Fibroblast of pulmonary artery (primary cell): ENCODE data around the gene SETD2.

Experiments used
- DNase-seq: peaks from one replicate; pipeline ENCODE4 v3.0.0-alpha.2; 2010; ENCODE audit warnings: low read depth
- H3K4me3 ChIP-seq: replicated peaks from 2 replicates; pipeline ENCODE4 v1.5.1; 2011; ENCODE audit warnings: low read depth, mild to moderate bottlenecking, control low read depth, low read length, moderate library complexity
- TF ChIP-seq, protein P1 (sequence below): IDR thresholded peaks from 2 replicates; pipeline ENCODE4 v1.5.1; 2011; ENCODE audit warnings: mild to moderate bottlenecking, control low read depth, low read length, inconsistent platforms; ENCODE audit errors: missing control alignments

SETD2 gene

DNA sequence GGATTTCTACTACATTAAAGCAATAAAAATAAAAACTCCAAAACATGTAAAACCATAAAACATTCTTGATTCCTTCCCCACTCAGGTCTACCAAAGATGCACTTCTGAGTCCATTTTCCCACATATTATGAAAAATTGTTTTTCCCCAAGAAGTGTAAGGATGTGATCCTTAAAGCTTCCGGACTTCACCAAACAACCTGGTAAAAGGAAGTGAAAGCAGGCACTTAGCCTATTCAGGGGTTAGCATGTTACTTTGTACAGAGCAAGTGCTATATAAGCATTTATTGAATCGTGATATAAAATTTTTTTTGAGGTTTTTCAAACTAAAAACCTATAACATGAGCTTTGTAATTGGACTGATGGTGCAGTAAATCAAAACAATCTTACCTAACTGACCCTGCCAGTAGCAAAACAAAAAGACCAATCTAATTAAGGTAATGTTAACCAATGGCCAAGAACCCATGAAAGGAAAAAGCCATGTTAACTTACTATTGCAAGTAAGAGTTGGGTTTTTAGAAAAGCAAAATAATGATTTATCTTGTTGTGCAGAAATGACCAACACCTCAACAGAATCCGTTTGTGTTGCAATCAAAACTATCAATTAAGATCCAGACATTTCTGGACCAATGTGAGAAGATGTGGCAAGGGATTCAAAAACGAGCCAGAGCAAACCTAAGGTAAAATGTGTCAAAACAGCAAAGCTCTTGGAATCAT, 1.8 kb downstream of the SETD2 start:
- peak overlapping the region; percentile 87 for H3K4me3 ChIP-seq
- no peak for DNase-seq
- TF ChIP-seq, protein P1, sequence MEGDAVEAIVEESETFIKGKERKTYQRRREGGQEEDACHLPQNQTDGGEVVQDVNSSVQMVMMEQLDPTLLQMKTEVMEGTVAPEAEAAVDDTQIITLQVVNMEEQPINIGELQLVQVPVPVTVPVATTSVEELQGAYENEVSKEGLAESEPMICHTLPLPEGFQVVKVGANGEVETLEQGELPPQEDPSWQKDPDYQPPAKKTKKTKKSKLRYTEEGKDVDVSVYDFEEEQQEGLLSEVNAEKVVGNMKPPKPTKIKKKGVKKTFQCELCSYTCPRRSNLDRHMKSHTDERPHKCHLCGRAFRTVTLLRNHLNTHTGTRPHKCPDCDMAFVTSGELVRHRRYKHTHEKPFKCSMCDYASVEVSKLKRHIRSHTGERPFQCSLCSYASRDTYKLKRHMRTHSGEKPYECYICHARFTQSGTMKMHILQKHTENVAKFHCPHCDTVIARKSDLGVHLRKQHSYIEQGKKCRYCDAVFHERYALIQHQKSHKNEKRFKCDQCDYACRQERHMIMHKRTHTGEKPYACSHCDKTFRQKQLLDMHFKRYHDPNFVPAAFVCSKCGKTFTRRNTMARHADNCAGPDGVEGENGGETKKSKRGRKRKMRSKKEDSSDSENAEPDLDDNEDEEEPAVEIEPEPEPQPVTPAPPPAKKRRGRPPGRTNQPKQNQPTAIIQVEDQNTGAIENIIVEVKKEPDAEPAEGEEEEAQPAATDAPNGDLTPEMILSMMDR, result no peak

DNA sequence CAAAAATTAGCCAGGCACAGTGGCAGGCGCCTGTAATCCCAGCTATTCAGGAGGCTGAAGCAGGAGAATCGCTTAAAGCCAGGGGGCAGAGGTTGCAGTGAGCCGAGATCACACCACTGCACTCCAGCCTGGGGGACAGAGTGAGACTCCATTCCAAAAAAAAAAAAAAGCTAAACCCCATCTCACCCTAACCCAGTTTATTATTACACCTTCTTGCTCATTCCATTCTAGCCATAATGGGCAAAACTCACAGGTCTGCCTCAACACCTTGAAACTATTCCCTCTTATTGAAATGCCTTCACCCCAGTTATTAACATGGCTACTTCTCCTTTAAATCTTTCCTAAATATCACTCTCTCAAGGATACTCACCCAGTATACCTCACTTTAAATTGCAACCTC, 4.1 kb downstream of the SETD2 start:
- DNase-seq, result no peak
- TF ChIP-seq, protein P1, result no peak
- no peak overlapping the region for H3K4me3 ChIP-seq

DNA sequence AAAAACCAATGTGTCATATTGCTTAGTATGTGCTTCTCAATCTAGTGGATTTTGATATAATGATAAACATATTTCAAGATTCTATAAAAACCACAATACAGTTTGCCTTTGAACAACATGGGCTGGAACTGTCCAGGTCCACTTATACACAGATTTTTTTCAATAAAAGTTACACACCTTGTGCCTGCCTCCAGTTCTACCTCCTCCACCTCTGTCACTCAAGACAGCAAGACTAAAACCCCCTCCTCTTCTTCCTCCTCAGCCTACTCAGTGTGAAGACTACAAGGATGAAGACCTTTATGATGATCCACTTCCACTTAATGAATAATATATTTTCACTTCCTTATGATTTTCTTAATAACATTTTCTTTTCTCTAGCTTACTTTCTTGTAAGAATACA, 5.7 kb downstream of the SETD2 start:
- no peak overlapping the region for H3K4me3 ChIP-seq
- DNase-seq, result no peak
- TF ChIP-seq, protein P1, result no peak

DNA sequence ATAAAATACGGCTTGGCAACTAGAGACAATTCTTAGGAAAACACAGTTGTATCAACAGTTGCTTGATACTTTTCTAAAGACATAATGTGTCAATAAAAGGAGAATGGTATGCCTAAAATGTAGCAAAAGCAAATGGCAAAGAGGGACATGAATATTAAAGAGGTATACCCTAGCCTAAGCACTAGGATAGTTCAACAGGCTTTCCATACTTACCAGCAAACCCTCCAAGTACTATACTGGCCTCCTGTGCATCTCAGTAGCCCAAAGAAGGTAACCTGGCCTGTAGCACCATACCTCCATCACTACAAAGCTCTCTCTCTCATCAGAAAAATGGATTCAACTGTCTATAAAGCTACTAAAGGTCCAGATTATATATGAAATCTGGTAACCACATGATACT, 7.5 kb downstream of the SETD2 start:
- no peak overlapping the region for H3K4me3 ChIP-seq
- DNase-seq, result no peak
- TF ChIP-seq, protein P1, result no peak

DNA sequence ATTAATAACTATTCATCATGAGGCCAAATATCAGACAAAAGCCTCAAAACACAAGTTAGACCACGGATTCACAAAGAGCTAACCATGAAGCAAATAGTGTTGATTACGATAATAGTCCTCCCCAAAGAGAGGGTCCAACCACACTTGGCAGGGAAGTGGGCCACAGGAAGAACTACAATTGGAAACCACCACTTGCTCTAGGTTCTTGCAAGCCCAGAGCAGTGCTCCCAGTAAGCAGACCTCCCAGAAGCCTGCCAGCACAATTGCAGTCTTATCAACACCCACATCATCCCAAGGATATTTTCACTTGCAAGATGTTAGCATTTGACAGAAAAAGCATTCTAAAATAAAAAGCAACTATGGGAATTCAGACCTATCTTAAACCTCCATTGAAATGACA, 11.3 kb downstream of the SETD2 start:
- DNase-seq, result peak; percentile 11
- H3K4me3 ChIP-seq, result no peak overlapping the region
- TF ChIP-seq, protein P1, result no peak

DNA sequence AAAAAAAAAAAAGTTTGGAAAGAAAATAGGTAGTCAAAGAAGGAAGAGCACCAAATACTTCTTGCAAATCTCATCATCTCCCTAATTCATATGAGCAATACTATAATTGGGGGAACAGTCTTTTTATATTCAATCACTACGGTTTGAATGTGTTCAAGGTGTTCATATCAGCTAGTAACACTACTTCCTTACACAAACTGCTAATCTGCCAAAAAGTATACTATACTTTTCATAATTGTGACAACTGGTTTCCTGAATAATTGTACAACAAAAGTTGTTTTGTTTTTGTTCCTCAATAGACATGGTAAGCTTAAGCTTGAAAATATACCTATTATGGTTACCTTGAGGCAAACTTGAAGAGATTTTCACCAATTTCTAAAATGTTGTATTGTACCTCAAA, 12.1 kb downstream of the SETD2 start:
- no peak for DNase-seq
- H3K4me3 ChIP-seq, result no peak overlapping the region
- TF ChIP-seq, protein P1, result no peak

DNA sequence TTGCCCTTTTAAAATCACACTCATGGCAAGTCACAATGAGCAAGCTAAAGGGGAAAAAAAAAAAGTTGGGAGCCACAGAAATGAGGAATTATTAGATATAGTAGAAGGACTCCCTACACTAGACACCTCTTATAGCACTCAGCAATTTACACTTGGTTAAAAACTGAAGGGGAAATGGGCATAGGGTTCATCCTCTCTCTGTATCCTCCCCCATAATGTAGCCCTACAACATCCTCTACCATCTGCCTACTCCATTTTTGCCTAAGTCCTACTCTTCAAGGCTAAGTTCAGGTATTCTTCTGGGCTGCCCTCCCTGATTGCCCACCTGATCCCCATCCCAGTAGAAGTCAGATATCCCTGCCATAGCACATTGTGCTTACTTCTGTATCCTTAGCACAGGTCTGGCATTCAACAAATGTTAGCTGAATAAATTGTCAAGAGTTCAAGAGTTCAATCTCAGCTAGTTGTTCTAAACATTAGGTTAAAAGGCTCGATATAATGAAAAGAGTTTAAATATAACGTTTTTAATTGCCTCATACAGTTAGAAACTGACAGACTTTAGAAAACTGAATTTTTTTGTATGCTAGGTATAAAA, 14.5 kb downstream of the SETD2 start:
- no peak for DNase-seq

More for the DNA sequence above, 14.5 kb downstream of the SETD2 start:
- H3K4me3 ChIP-seq, result no peak overlapping the region
- TF ChIP-seq, protein P1, result no peak
